ENCODE measurements around the gene PLEK2. TPM values are rescaled to one million over a fixed set of nuclear protein-coding genes. Genes with fewer than 3 reads are reported as not detected.

Gene PLEK2
- total and polyA plus RNA-seq, 2 donors (not counting 3 experiments of a cell fraction or from before 2014, with no cell fraction given) = 1.4 to 3.8 TPM

GRCh38 chr14:67389275-67389674, 22.7 kb downstream of the PLEK2 start:
- no TSS peak for BruUV-seq (replicated peaks)
- POLR2A ChIA-PET = no interaction called here
- DNase-seq (ENCODE audit: low read depth, low spot score) (no peak), FAIRE-seq (no peak)
- H3K36me3 ChIP-seq (ENCODE audit: control insufficient read depth in 2 of 2, extremely low read depth in 1 of 2, insufficient read depth in 2 of 2, low read length in 2 of 2) = peaks cover 1 to 12% of the 10 kb centered on the region in 2 experiments
- CTCF ChIA-PET = interaction anchor here (1.4 to 1.7 kb wide), 2 partner anchors 182 to 315 kb away, joined by 5 read pairs; no protein-coding TSS in a partner anchor
- no peaks in the 10 kb centered on the region for H4K20me1 ChIP-seq (replicated peaks; ENCODE audit: control insufficient read depth, extremely low read depth, insufficient read depth, low read length)
- H3K9me1 ChIP-seq (replicated peaks; ENCODE audit: control insufficient read depth, extremely low read depth, insufficient read depth, low read length) = no peaks in the 10 kb centered on the region
- intact Hi-C loops (cut with micrococcal nuclease) = no loop called here
- no peaks in the 10 kb centered on the region for H3K9me3 ChIP-seq (replicated peaks; ENCODE audit: control insufficient read depth, insufficient read depth, low read length)
- H3K27ac ChIP-seq (ENCODE audit: insufficient read depth, low read depth, low read length) = no peak overlapping the region
- no peak overlapping the region for H3K4me3 ChIP-seq (replicated peaks in 1 of 3; ENCODE audit: insufficient read depth in 1 of 3, low read depth in 1 of 3, low read length in 3 of 3)
- no peaks in the 10 kb centered on the region for H3K79me2 ChIP-seq (ENCODE audit: control insufficient read depth, insufficient read depth, low read length)
- H3K27me3 ChIP-seq (ENCODE audit: control insufficient read depth in 2 of 2, insufficient read depth in 2 of 2, low read length in 2 of 2) = no peaks in the 10 kb centered on the region
- H3K9ac ChIP-seq (replicated peaks; ENCODE audit: extremely low read depth, insufficient read depth, low read length) = no peak overlapping the region
- dilution Hi-C loops (cut with MboI; ENCODE audit: extremely low pct_ligation_motif_present, low sequenced_read_pairs) = no loop called here
- no peak overlapping the region for H2AFZ ChIP-seq (ENCODE audit: low read depth, low read length)
- H3K4me1 ChIP-seq (ENCODE audit: control insufficient read depth, extremely low read depth, insufficient read depth, low read length) = no peaks in the 10 kb centered on the region
- TF ChIP-seq POLR2A (IDR thresholded peaks at IDR 0.05; ENCODE audit: low read depth, low read length) (no peak), MAX (IDR thresholded peaks at IDR 0.05; ENCODE audit: insufficient read depth, insufficient read length) (no peak), FOS (IDR thresholded peaks at IDR 0.05; ENCODE audit: borderline replicate concordance, insufficient read depth, low read length) (no peak), JUN (IDR thresholded peaks at IDR 0.05; ENCODE audit: borderline replicate concordance, insufficient read depth, insufficient read length, low read depth) (no peak), CTCF (IDR thresholded peaks at IDR 0.05; ENCODE audit: extremely low read depth in 1 of 2, insufficient read depth in 1 of 2, low read depth in 1 of 2, low read length in 2 of 2) (no peak)
- no peak overlapping the region for H3K4me2 ChIP-seq (ENCODE audit: insufficient read depth, low read length)

- Histone ChIP-seq H3K79me2 (ENCODE audit: control insufficient read depth, insufficient read depth, low read length) (no peaks in the 10 kb centered on the region), H3K4me3 (replicated peaks in 1 of 3; ENCODE audit: insufficient read depth in 1 of 3, low read depth in 1 of 3, low read length in 3 of 3) (no peak overlapping the region), H3K36me3 (ENCODE audit: control insufficient read depth in 2 of 2, extremely low read depth in 1 of 2, insufficient read depth in 2 of 2, low read length in 2 of 2) (peaks cover 7 to 31% of the 10 kb centered on the region in 2 experiments), H4K20me1 (replicated peaks; ENCODE audit: control insufficient read depth, extremely low read depth, insufficient read depth, low read length) (no peaks in the 10 kb centered on the region), H3K9me3 (replicated peaks; ENCODE audit: control insufficient read depth, insufficient read depth, low read length) (no peaks in the 10 kb centered on the region), H3K4me1 (ENCODE audit: control insufficient read depth, extremely low read depth, insufficient read depth, low read length) (no peaks in the 10 kb centered on the region), H3K9me1 (replicated peaks; ENCODE audit: control insufficient read depth, extremely low read depth, insufficient read depth, low read length) (no peaks in the 10 kb centered on the region), H3K27ac (ENCODE audit: insufficient read depth, low read depth, low read length) (no peak overlapping the region), H3K4me2 (ENCODE audit: insufficient read depth, low read length) (no peak overlapping the region), H3K27me3 (ENCODE audit: control insufficient read depth in 2 of 2, insufficient read depth in 2 of 2, low read length in 2 of 2) (no peaks in the 10 kb centered on the region), H3K9ac (replicated peaks; ENCODE audit: extremely low read depth, insufficient read depth, low read length) (no peak overlapping the region), H2AFZ (ENCODE audit: low read depth, low read length) (no peak overlapping the region)
- no peak for DNase-seq (ENCODE audit: low read depth, low spot score)
- FAIRE-seq = no peak
- intact Hi-C loops (cut with micrococcal nuclease) (no loop called here), dilution Hi-C loops (cut with MboI; ENCODE audit: extremely low pct_ligation_motif_present, low sequenced_read_pairs) (no loop called here)
- CTCF ChIA-PET = interaction anchor here (1.2 to 1.6 kb wide), 2 partner anchors 23 to 28 kb away, joined by 3 to 5 read pairs; partner anchors contain the start of gene ATP6V1D
- no TSS peak for BruUV-seq (replicated peaks)
- no peak for TF ChIP-seq GATA2 (IDR thresholded peaks at IDR 0.05; ENCODE audit: insufficient read depth, insufficient read length, low read depth, low read length)
- TF ChIP-seq POLR2AphosphoS5 (IDR thresholded peaks at IDR 0.05; ENCODE audit: insufficient read depth, low read depth, low read length) = no peak
- TF ChIP-seq MYC (IDR thresholded peaks at IDR 0.05; ENCODE audit: low read depth, low read length) = no peak
- TF ChIP-seq POLR2A (IDR thresholded peaks at IDR 0.05; ENCODE audit: low read depth, low read length) = no peak
- no peak for TF ChIP-seq CTCF (IDR thresholded peaks at IDR 0.05; ENCODE audit: extremely low read depth in 1 of 2, insufficient read depth in 1 of 2, low read depth in 1 of 2, low read length in 2 of 2)
- TF ChIP-seq EZH2 (IDR thresholded peaks at IDR 0.05; ENCODE audit: borderline replicate concordance, low read depth, low read length, severe bottlenecking) = no peak
- no peak for TF ChIP-seq MAX (IDR thresholded peaks at IDR 0.05; ENCODE audit: insufficient read depth, insufficient read length)
- TF ChIP-seq JUN (IDR thresholded peaks at IDR 0.05; ENCODE audit: borderline replicate concordance, insufficient read depth, insufficient read length, low read depth) = no peak
- no peak for TF ChIP-seq FOS (IDR thresholded peaks at IDR 0.05; ENCODE audit: borderline replicate concordance, insufficient read depth, low read length)
- POLR2A ChIA-PET = no interaction called here
Measured at GRCh38 chr14:67387195-67387594, 24.8 kb downstream of the PLEK2 start.
